Stimulated activated CD4-positive, alpha-beta T cell treated with anti-CD3 and anti-CD28 coated beads, Interleukin-4, amount 100 ng/mL, for 1 hour (primary cell): ENCODE data around the gene OR6N2.

Experiments used
- DNase-seq: peaks from one replicate; pipeline ENCODE4 v3.0.0-alpha.2; 2020

Gene OR6N2, protein sequence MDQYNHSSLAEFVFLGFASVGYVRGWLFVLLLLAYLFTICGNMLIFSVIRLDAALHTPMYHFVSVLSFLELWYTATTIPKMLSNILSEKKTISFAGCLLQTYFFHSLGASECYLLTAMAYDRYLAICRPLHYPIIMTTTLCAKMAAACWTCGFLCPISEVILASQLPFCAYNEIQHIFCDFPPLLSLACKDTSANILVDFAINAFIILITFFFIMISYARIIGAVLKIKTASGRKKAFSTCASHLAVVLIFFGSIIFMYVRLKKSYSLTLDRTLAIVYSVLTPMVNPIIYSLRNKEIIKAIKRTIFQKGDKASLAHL

GRCh38 chr1:158781104-158781503 lies at the start of gene OR6N2:
Gene OR6N2, minus strand, starts transcription at chr1:158781204. Its CDS starts 3,569 bp downstream, at chr1:158777635.
- DNase-seq, result no peak

DNA sequence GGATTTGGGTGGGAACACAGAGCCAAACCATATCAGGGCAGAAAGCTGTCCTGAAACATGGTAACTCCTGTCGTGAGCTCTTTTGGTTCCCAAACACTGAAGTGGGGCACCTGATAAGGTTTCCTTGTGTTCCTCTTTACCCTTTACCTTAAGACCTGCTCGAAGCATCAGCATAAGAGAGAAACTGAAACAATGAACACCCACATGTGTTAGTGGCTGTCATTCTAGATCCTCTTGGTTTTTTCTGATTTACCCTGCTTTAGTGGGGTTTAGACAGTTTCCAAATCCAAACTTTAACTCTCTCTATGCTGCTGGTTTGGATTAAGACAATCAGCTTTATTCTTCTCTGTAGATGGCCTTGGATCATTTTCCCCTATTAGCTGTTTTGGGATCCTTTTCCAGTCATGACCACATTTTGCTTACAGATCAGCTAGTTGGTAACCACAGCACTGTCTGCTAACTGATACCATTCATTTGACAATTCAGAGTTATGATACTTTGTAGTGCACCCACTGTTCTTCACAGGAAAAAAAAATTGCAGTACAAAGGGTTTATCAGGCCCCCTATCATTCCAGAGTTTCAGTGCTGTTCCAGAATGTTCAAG lies 49.2 kb upstream of the OR6N2 start:
- no peak for DNase-seq

DNA sequence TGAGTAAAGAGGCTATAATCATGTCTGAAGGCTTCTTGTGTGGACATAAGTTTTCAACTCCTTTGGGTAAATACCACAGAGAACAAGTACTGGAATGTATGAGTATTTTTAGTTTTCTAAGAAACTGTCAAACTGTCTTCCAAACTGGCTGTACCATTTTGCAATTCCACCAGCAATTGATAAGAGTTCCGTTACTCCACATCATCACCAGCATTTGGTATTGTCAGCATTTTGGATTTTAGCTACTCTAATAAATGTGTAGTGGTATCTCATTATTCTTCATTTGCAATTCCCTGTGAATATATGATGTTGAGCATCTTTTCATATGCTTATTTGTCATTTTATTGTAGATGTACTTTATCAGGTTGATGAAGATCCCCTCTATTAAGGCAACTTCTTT lies 40.7 kb upstream of the OR6N2 start:
- DNase-seq, result no peak

GRCh38 chr1:158819461-158820443 lies 38.7 kb upstream of the OR6N2 start:
- no peak for DNase-seq

DNA sequence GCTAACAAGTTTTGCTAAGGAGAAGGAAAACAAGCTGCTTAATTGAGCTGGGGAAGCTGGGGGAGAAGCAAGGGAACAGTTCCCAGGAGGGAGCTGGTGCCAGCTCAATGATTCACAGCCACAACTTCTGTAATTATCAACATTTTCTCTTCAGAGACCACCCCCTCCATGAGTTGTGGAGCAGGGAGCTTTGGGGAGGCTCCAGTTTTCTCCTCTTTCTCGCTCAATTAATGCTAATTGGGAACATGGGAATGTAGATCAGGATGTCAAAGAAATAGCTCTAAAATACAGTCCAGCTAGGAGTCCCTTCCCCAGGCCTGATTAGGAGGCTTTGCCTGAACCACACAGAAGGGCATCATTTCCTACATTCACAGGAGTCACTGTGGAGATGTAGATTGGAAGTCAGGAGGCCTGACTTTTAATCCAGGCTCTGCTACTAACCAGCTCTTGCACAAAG lies 38.0 kb upstream of the OR6N2 start:
- DNase-seq, result no peak

GRCh38 chr1:158818560-158818959 lies 37.6 kb upstream of the OR6N2 start:
- DNase-seq, result no peak

DNA sequence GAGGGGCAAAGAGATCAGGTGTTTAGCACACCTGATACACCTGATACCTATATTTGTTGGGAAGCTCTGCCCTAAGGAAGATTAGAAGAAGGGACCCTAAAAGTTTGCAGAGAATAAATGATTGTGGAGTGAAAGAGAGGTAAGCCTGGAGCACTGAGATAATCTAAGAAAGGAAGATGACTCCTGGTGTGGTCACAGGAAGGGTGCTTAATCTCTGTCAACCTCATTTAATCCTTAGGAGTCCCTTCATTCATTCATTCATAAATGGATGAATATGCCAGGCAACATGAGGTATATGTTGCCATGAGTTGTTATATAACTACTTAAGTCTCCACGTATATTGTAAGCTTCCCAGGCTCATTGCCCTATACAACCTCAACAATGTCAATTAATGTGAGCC lies 34.0 kb upstream of the OR6N2 start:
- no peak for DNase-seq

DNA sequence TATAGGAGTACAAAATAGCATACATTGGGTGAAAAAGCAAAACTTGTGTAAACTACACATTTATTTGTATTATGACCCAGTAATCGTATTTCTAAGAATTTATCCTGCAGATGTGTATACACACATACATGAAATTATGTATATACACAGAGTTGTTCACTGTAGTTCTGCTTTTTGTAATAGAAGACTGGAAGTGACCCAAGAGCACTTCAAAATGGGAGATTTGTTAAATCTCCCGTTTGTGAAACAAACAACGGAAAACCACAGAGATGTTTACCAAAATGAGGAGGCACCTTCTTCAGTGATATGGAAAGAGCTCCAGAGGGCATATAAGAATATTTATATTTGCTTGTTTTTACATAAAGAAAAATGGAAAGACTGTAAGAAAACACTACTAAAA lies 32.2 kb upstream of the OR6N2 start:
- DNase-seq, result no peak

GRCh38 chr1:158812336-158812735 lies 31.3 kb upstream of the OR6N2 start:
- DNase-seq, result no peak

- no peak for DNase-seq
These were observed 29.3 kb upstream of the OR6N2 start for GRCh38 chr1:158810311-158810710.

DNA sequence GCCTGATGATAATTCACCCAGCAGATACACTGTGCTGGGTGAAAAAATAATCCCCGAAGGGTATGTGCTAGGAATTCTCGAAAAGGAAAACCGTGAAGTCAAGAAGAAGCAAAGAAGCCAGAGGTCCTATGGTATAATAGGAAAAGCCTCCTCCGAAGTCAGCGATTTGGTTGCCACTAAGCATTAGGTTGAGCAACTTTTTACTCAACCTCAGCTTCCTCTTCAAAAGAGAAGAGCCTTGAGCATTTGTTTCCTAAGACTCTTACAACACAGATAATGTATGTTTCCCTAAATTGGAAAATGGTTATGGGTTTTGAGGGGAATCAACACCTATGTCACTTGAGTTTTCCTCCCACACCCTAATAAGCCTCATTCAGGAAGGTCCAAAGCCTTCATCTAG lies 28.9 kb upstream of the OR6N2 start:
- DNase-seq, result no peak

GRCh38 chr1:158809256-158809655 lies 28.3 kb upstream of the OR6N2 start:
- DNase-seq, result no peak

DNA sequence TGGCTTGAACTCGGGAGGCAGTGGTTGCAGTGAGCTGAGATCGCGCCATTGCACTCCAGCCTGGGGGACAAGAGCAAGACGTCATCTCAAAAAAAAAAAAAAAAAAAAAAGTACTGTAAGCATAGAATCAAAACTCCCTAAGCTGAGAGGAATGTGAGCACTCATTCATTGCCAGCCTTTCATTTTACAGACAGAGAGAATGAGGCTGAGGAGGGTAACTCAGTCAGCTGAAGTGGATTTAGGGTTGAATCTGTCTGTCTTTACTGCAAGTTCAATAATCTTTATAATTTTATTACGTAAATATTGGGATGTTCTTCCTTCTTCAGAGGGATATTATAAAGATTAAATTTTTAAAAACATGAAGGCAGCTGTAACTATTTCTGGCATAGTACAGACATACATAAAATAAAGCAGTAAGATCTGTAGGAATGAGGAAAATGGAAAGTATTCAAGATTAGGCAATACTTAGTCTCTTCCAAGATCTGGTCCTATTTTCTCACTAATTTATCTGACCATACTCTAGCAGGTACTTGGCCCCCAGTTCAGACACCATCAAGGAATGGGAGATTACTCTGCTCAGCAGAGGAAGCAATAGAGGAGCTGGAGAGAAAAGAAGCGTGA lies 26.0 kb upstream of the OR6N2 start:
- no peak for DNase-seq

DNA sequence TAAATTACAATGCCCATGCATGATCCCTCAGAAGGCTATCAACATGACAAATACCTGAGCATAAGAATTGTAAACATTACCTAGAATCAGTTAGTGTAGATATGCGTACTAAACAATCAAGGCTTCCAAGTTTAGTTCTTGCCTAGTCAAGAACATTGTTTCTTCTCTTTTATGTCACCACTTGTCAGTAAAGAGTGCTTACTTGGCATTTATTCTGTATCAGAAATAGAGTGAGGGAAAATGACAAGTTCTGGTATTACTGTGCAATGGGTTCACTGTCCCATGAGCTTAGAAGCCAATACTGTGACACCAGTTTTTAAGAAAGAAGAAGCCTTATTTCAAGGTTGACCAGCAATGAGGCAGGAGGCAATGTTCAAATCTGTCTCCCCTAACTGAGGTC lies 22.7 kb upstream of the OR6N2 start:
- no peak for DNase-seq

- no peak for DNase-seq
These were observed 20.4 kb upstream of the OR6N2 start for GRCh38 chr1:158801396-158801795.

DNA sequence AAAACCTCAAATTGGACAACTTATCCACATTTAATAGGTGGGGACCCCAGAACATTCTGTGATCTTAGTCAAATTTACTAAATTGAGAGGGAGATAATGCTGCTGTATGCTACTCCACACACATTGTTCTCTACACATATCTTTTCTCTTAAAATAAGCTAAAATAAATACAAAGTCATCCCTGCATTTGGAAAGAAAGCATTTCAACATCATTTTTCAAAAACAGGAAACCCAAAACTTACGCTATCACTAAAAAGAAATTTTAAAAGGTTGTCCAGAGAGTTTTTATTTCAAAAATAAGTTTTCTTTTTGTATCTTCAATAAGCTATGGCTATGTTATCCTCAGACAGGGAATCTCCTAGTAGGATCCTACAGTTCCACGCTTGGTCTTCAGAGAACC lies 19.5 kb upstream of the OR6N2 start:
- no peak for DNase-seq

DNA sequence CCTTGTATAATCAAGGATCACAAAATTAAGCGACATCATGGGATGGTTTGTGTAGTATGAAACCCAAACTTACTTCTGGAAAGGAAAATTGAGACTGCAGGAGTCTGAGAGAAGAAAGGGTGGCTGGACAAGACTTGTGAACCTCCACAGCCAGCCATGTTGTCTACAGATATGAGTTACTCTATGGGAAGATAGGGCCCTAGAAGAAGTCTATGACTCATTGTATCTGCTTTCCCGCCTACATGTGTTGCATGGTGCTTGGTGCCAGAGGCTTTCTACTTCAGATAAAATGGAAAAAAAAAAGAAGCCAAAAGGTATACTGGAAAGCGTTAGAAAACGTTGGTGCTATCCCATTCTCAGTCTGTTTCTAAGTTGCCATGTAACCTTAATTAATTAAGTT lies 18.7 kb upstream of the OR6N2 start:
- DNase-seq, result no peak

GRCh38 chr1:158798531-158798930 lies 17.5 kb upstream of the OR6N2 start:
- no peak for DNase-seq

- no peak for DNase-seq
These were observed 13.2 kb upstream of the OR6N2 start for GRCh38 chr1:158794247-158794646.

DNA sequence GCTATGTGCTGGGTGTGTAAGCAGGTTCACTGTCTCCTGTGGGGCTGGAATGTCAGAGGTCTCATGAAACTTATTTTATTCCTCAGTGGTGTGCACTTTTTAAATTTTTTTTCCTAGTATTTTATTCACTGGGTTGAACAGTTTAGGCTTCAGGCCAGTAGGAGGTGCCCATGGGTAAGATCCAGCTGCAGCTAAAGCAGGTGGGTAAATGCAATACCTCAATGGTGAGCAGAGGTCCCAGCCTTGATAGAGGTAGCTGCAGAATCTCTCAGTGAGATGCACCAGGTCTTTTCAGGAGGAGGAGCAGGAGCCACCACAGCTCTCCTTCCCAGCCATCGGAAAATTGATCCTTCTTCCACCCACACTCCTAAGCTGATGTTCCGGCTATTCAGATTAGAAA lies 12.6 kb upstream of the OR6N2 start:
- DNase-seq, result peak; percentile 28

GRCh38 chr1:158771950-158772866 lies 8.8 kb downstream of the OR6N2 start, which contains the start of gene OR6N1:
Gene OR6N1, minus strand, starts transcription at chr1:158772195. Its CDS starts 5,513 bp downstream, at chr1:158766682.
- DNase-seq, result no peak

DNA sequence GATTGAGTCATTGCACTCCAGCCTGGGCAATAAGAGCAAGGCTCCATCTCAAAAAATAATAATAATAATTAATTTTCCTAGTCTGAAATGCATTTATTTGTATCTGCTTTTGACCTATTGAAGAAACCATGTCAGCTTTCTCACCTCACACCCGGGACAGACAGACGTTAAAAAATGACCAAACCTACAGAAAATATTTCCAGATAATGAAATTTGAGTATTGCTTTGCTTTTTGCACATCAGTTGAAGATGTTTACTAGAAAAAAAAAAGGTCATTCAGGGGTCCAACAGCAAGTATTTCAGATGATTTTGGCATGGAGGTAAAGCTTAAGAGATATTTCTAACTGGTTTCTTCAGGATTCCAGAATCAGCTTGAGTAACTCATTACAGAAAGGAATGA lies 26.6 kb downstream of the OR6N2 start, which contains the start of gene OR6K6:
TSS of gene OR6K6 (plus strand) at position 301 of the 400 bp plus-strand sequence. CDS start 168 bp downstream, outside the sequence.
- DNase-seq, result no peak
